ENCODE measurements around the gene ADAM11. TPM values are rescaled to one million over a fixed set of nuclear protein-coding genes. Genes with fewer than 3 reads are reported as not detected.
A peak's percentile ranks its signal among the peaks of the same experiment; 100 is the strongest.

The ADAM11 gene
- total and polyA plus RNA-seq, 2 of the 13 experiments (the other 11 are each of a cell fraction or from before 2014, with no cell fraction given) = 0.38 to 0.91 TPM

- TF ChIP-seq, protein P1, sequence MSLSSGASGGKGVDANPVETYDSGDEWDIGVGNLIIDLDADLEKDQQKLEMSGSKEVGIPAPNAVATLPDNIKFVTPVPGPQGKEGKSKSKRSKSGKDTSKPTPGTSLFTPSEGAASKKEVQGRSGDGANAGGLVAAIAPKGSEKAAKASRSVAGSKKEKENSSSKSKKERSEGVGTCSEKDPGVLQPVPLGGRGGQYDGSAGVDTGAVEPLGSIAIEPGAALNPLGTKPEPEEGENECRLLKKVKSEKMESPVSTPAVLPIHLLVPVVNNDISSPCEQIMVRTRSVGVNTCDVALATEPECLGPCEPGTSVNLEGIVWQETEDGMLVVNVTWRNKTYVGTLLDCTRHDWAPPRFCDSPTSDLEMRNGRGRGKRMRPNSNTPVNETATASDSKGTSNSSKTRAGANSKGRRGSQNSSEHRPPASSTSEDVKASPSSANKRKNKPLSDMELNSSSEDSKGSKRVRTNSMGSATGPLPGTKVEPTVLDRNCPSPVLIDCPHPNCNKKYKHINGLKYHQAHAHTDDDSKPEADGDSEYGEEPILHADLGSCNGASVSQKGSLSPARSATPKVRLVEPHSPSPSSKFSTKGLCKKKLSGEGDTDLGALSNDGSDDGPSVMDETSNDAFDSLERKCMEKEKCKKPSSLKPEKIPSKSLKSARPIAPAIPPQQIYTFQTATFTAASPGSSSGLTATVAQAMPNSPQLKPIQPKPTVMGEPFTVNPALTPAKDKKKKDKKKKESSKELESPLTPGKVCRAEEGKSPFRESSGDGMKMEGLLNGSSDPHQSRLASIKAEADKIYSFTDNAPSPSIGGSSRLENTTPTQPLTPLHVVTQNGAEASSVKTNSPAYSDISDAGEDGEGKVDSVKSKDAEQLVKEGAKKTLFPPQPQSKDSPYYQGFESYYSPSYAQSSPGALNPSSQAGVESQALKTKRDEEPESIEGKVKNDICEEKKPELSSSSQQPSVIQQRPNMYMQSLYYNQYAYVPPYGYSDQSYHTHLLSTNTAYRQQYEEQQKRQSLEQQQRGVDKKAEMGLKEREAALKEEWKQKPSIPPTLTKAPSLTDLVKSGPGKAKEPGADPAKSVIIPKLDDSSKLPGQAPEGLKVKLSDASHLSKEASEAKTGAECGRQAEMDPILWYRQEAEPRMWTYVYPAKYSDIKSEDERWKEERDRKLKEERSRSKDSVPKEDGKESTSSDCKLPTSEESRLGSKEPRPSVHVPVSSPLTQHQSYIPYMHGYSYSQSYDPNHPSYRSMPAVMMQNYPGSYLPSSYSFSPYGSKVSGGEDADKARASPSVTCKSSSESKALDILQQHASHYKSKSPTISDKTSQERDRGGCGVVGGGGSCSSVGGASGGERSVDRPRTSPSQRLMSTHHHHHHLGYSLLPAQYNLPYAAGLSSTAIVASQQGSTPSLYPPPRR (CRISPR knock-in tag; IDR thresholded peaks at IDR 0.05; ENCODE audit: borderline replicate concordance) = no peak
- TF ChIP-seq SRF (IDR thresholded peaks at IDR 0.05; ENCODE audit: low read depth, low read length) (no peak; the same call in 1 of the 2 replicates), ZNF30 (CRISPR knock-in tag; IDR thresholded peaks at IDR 0.05) (no peak), MAX (IDR thresholded peaks at IDR 0.05) (no peak; the same call in 1 of the 2 replicates), PHF8 (CRISPR knock-in tag; IDR thresholded peaks at IDR 0.05) (no peak; the same call in 1 of the 2 replicates), FOSL2 (CRISPR knock-in tag; IDR thresholded peaks at IDR 0.05) (no peak), HNRNPK (IDR thresholded peaks at IDR 0.05; ENCODE audit: low read depth, low read length, poor library complexity, severe bottlenecking) (no peak), ZNF12 (CRISPR knock-in tag; IDR thresholded peaks at IDR 0.05) (no peak; the same call in 1 of the 2 replicates), ZNF24 (IDR thresholded peaks at IDR 0.05) (no peak), JDP2 (CRISPR knock-in tag; IDR thresholded peaks at IDR 0.05; ENCODE audit: borderline replicate concordance) (no peak), NCOR1 (IDR thresholded peaks at IDR 0.05; ENCODE audit: borderline replicate concordance, low read length) (no peak), ZNF747 (CRISPR knock-in tag; IDR thresholded peaks at IDR 0.05; ENCODE audit: borderline replicate concordance) (no peak), ZMYM4 (CRISPR knock-in tag; IDR thresholded peaks at IDR 0.05) (0 out of 2 replicates have a peak, but pooled peaks have one; percentile 8), RNF219 (CRISPR knock-in tag; IDR thresholded peaks at IDR 0.05) (no peak), PPARG (CRISPR knock-in tag; conservative IDR thresholded peaks at IDR 0.05) (no peak), ZNF501 (CRISPR knock-in tag; IDR thresholded peaks at IDR 0.05) (no peak)
- TF ChIP-seq, protein P2, sequence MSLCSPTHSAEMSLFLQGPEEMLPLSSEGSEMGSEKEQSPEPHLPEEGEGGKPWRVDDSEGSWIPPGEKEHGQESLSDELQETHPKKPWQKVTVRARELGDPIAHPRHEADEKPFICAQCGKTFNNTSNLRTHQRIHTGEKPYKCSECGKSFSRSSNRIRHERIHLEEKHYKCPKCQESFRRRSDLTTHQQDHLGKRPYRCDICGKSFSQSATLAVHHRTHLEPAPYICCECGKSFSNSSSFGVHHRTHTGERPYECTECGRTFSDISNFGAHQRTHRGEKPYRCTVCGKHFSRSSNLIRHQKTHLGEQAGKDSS (CRISPR knock-in tag; IDR thresholded peaks at IDR 0.05; ENCODE audit: borderline replicate concordance, low read depth) = 0 out of 2 replicates have a peak, but pooled peaks have one; percentile 37
- TF ChIP-seq, protein P3, sequence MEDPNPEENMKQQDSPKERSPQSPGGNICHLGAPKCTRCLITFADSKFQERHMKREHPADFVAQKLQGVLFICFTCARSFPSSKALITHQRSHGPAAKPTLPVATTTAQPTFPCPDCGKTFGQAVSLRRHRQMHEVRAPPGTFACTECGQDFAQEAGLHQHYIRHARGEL (CRISPR knock-in tag; IDR thresholded peaks at IDR 0.05) = no peak
- TF ChIP-seq, protein P4, sequence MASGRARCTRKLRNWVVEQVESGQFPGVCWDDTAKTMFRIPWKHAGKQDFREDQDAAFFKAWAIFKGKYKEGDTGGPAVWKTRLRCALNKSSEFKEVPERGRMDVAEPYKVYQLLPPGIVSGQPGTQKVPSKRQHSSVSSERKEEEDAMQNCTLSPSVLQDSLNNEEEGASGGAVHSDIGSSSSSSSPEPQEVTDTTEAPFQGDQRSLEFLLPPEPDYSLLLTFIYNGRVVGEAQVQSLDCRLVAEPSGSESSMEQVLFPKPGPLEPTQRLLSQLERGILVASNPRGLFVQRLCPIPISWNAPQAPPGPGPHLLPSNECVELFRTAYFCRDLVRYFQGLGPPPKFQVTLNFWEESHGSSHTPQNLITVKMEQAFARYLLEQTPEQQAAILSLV (CRISPR knock-in tag; IDR thresholded peaks at IDR 0.05; ENCODE audit: borderline replicate concordance) = no peak
These were observed 15.7 kb downstream of the ADAM11 start (continued) for GRCh38 chr17:44774271-44775135.
